SJSA1 (cell line): Measurements from ENCODE around the gene GNB4. TPM values are rescaled to one million over a fixed set of nuclear protein-coding genes. Genes with fewer than 3 reads are reported as not detected.

Source experiments
- DNase-seq, 2 experiments: peaks; one replicate each; pipeline ENCODE4 v3.0.0-alpha.2; 2015 to 2020; ENCODE audit warnings: low spot score in 2 of 2, low read depth in 1 of 2
- H3K27ac ChIP-seq: fragments of 250-450 bp; sonication (Bioruptor Pico); 2 replicates; pipeline ENCODE4 v1.5.1; 2020; ENCODE audit warnings: mild to moderate bottlenecking, moderate library complexity
- H3K27me3 ChIP-seq: fragments of 250-450 bp; sonication (Bioruptor Pico); replicated peaks from 2 replicates; pipeline ENCODE4 v1.5.1; 2020; ENCODE audit warnings: mild to moderate bottlenecking, moderate library complexity
- H3K36me3 ChIP-seq: fragments of 250-450 bp; sonication (Bioruptor Pico); 2 replicates; pipeline ENCODE4 v1.5.1; 2020; ENCODE audit warnings: mild to moderate bottlenecking
- H3K4me1 ChIP-seq: fragments of 250-450 bp; sonication (Bioruptor Pico); replicated peaks from 2 replicates; pipeline ENCODE4 v1.6.1; 2021; ENCODE audit warnings: mild to moderate bottlenecking
- H3K4me3 ChIP-seq: fragments of 250-450 bp; sonication (Bioruptor Pico); 2 replicates; pipeline ENCODE4 v1.5.1; 2020; ENCODE audit warnings: mild to moderate bottlenecking
- H3K9me3 ChIP-seq: fragments of 250-450 bp; sonication (Bioruptor Pico); replicated peaks from 2 replicates; pipeline ENCODE4 v1.5.1; 2020; ENCODE audit warnings: mild to moderate bottlenecking
- total RNA-seq: library from RNA; depleted of rRNA; stranded (reverse); fragments of >200 nt; shearing (Covaris generic); gene quantifications from 2 replicates; pipeline ENCODE4 v1.2.3, GENCODE V29; 2014; rRNA removed

The GNB4 gene
- 105 and 113 TPM in 2 replicates for total RNA-seq

GRCh38 chr3:179451265-179452175, at the start of gene GNB4:
Gene GNB4, minus strand, starts transcription at chr3:179451470. Its CDS starts 25,270 bp downstream, at chr3:179426200.
- peak; percentile 85 to 90 for DNase-seq
- Histone ChIP-seq H3K9me3 (0 out of 2 replicates have a peak, but pooled peaks cover 4% of the 10 kb centered on the region), H3K36me3 (peaks cover 19% of the 10 kb centered on the region), H3K27me3 (no peaks in the 10 kb centered on the region), H3K4me1 (peaks cover 30% of the 10 kb centered on the region), H3K4me3 (peak within 1 kb of the TSS; percentile 99), H3K27ac (peak within 1 kb of the TSS; percentile 95)

- Histone ChIP-seq H3K27me3 (no peaks in the 10 kb centered on the region), H3K4me1 (no peaks in the 10 kb centered on the region), H3K27ac (no peak overlapping the region), H3K4me3 (no peak overlapping the region), H3K36me3 (no peaks in the 10 kb centered on the region), H3K9me3 (peaks cover 3% of the 10 kb centered on the region; the same call in 1 of the 2 replicates)
- no peak for DNase-seq
Measured at GRCh38 chr3:179495483-179495882, 44.2 kb upstream of the GNB4 start.

GRCh38 chr3:179493260-179493659, 42.0 kb upstream of the GNB4 start:
- DNase-seq: no peak
- Histone ChIP-seq H3K9me3 (peaks cover 3% of the 10 kb centered on the region; the same call in 1 of the 2 replicates), H3K27ac (no peak overlapping the region), H3K27me3 (no peaks in the 10 kb centered on the region), H3K4me1 (no peaks in the 10 kb centered on the region), H3K36me3 (no peaks in the 10 kb centered on the region), H3K4me3 (no peak overlapping the region)

GRCh38 chr3:179488213-179488612, 36.9 kb upstream of the GNB4 start:
- no peak overlapping the region for H3K27ac ChIP-seq
- no peaks in the 10 kb centered on the region for H3K36me3 ChIP-seq
- no peaks in the 10 kb centered on the region for H3K9me3 ChIP-seq
- no peak overlapping the region for H3K4me3 ChIP-seq
- no peaks in the 10 kb centered on the region for H3K27me3 ChIP-seq
- H3K4me1 ChIP-seq: no peaks in the 10 kb centered on the region
- no peak for DNase-seq

- no peaks in the 10 kb centered on the region for H3K27me3 ChIP-seq
- no peak for DNase-seq
- no peaks in the 10 kb centered on the region for H3K36me3 ChIP-seq
- H3K4me1 ChIP-seq: no peaks in the 10 kb centered on the region
- H3K27ac ChIP-seq: no peak overlapping the region
- H3K4me3 ChIP-seq: no peak overlapping the region
- no peaks in the 10 kb centered on the region for H3K9me3 ChIP-seq
Measured at GRCh38 chr3:179486806-179487205, 35.5 kb upstream of the GNB4 start.

GRCh38 chr3:179482857-179483256, 31.6 kb upstream of the GNB4 start:
- no peaks in the 10 kb centered on the region for H3K36me3 ChIP-seq
- H3K4me1 ChIP-seq: no peaks in the 10 kb centered on the region
- H3K9me3 ChIP-seq: no peaks in the 10 kb centered on the region
- no peaks in the 10 kb centered on the region for H3K27me3 ChIP-seq
- H3K27ac ChIP-seq: no peak overlapping the region
- H3K4me3 ChIP-seq: no peak overlapping the region
- no peak for DNase-seq

- Histone ChIP-seq H3K27me3 (no peaks in the 10 kb centered on the region), H3K27ac (no peak overlapping the region), H3K36me3 (no peaks in the 10 kb centered on the region), H3K9me3 (no peaks in the 10 kb centered on the region), H3K4me3 (no peak overlapping the region), H3K4me1 (no peaks in the 10 kb centered on the region)
- DNase-seq: no peak
Measured at GRCh38 chr3:179476215-179476614, 24.9 kb upstream of the GNB4 start.

GRCh38 chr3:179474480-179474879, 23.2 kb upstream of the GNB4 start:
- Histone ChIP-seq H3K36me3 (no peaks in the 10 kb centered on the region), H3K9me3 (no peaks in the 10 kb centered on the region), H3K27ac (no peak overlapping the region), H3K27me3 (no peaks in the 10 kb centered on the region), H3K4me1 (no peaks in the 10 kb centered on the region), H3K4me3 (no peak overlapping the region)
- DNase-seq: no peak

- H3K4me3 ChIP-seq: no peak overlapping the region
Measured at GRCh38 chr3:179473565-179473964, 22.3 kb upstream of the GNB4 start.

GRCh38 chr3:179464323-179465092, 13.2 kb upstream of the GNB4 start:
- H3K36me3 ChIP-seq: no peaks in the 10 kb centered on the region
- H3K27ac ChIP-seq: no peak overlapping the region
- no peak overlapping the region for H3K4me3 ChIP-seq
- H3K27me3 ChIP-seq: no peaks in the 10 kb centered on the region
- H3K4me1 ChIP-seq: no peaks in the 10 kb centered on the region
- no peak for DNase-seq
- no peaks in the 10 kb centered on the region for H3K9me3 ChIP-seq

More at GRCh38 chr3:179473565-179473964, 22.3 kb upstream of the GNB4 start:
- no peak overlapping the region for H3K27ac ChIP-seq
- no peak for DNase-seq
- no peaks in the 10 kb centered on the region for H3K9me3 ChIP-seq
- H3K4me1 ChIP-seq: no peaks in the 10 kb centered on the region
- no peaks in the 10 kb centered on the region for H3K36me3 ChIP-seq
- no peaks in the 10 kb centered on the region for H3K27me3 ChIP-seq

GRCh38 chr3:179463319-179463718, 12.0 kb upstream of the GNB4 start:
- Histone ChIP-seq H3K36me3 (no peaks in the 10 kb centered on the region), H3K4me3 (no peak overlapping the region), H3K4me1 (no peaks in the 10 kb centered on the region), H3K27ac (no peak overlapping the region), H3K27me3 (no peaks in the 10 kb centered on the region), H3K9me3 (no peaks in the 10 kb centered on the region)
- DNase-seq: no peak

- no peak overlapping the region for H3K4me3 ChIP-seq
- H3K27me3 ChIP-seq: no peaks in the 10 kb centered on the region
Measured at GRCh38 chr3:179460260-179460659, 9.0 kb upstream of the GNB4 start.

GRCh38 chr3:179455954-179456353, 4.7 kb upstream of the GNB4 start:
- Histone ChIP-seq H3K4me1 (peaks cover 21% of the 10 kb centered on the region), H3K36me3 (peaks cover 4% of the 10 kb centered on the region), H3K4me3 (no peak overlapping the region), H3K27ac (no peak overlapping the region), H3K9me3 (0 out of 2 replicates have a peak, but pooled peaks cover 3% of the 10 kb centered on the region), H3K27me3 (no peaks in the 10 kb centered on the region)
- no peak for DNase-seq

More at GRCh38 chr3:179460260-179460659, 9.0 kb upstream of the GNB4 start:
- no peak for DNase-seq
- Histone ChIP-seq H3K36me3 (no peaks in the 10 kb centered on the region), H3K9me3 (no peaks in the 10 kb centered on the region), H3K27ac (no peak overlapping the region), H3K4me1 (no peaks in the 10 kb centered on the region)

GRCh38 chr3:179454887-179455286, 3.6 kb upstream of the GNB4 start:
- no peaks in the 10 kb centered on the region for H3K27me3 ChIP-seq
- H3K4me1 ChIP-seq: peaks cover 21% of the 10 kb centered on the region
- peaks cover 6% of the 10 kb centered on the region for H3K36me3 ChIP-seq
- H3K9me3 ChIP-seq: 0 out of 2 replicates have a peak, but pooled peaks cover 4% of the 10 kb centered on the region
- no peak overlapping the region for H3K4me3 ChIP-seq
- peak in 1 of 2 experiments; percentile 7 for DNase-seq
- no peak overlapping the region for H3K27ac ChIP-seq
